Measurements from ENCODE around the gene ADAMTS17. TPM values are rescaled to one million over a fixed set of nuclear protein-coding genes. Genes with fewer than 3 reads are reported as not detected.

Gene ADAMTS17
- total RNA-seq, 6 experiments from 2014 or later, result 14.6 to 34.7 (median 24.2) TPM

DNA sequence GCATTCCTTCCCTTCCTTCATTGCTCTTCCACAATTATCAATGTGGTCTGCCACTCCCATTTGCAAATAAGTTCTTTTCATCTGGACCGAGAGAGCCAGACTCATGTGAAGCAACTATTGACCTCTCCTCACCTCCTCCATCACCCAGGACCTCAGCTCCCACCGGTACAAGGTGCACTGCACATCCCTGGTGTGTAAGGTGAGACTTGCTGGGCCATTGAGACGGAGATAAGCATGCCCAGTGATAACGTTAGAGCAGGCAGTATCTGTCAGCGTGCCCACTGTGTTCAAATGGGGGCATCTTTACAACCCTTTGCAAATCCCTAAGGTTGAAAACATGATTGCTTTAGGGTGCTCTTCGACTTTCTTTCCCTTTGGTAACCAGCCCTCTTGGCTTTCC, 154.8 kb downstream of the ADAMTS17 start:
- no peaks in the 10 kb centered on the region for H3K27me3 ChIP-seq
- DNase-seq (no peak), ATAC-seq (no peak)
- intact Hi-C loops (cut with DNase I), result no loop called here
- TF ChIP-seq, protein P1, sequence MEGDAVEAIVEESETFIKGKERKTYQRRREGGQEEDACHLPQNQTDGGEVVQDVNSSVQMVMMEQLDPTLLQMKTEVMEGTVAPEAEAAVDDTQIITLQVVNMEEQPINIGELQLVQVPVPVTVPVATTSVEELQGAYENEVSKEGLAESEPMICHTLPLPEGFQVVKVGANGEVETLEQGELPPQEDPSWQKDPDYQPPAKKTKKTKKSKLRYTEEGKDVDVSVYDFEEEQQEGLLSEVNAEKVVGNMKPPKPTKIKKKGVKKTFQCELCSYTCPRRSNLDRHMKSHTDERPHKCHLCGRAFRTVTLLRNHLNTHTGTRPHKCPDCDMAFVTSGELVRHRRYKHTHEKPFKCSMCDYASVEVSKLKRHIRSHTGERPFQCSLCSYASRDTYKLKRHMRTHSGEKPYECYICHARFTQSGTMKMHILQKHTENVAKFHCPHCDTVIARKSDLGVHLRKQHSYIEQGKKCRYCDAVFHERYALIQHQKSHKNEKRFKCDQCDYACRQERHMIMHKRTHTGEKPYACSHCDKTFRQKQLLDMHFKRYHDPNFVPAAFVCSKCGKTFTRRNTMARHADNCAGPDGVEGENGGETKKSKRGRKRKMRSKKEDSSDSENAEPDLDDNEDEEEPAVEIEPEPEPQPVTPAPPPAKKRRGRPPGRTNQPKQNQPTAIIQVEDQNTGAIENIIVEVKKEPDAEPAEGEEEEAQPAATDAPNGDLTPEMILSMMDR (IDR thresholded peaks at IDR 0.05), result no peak
- TF ChIP-seq POLR2A (IDR thresholded peaks at IDR 0.05), result no peak
- H3K27ac ChIP-seq, result no peak overlapping the region
- H3K36me3 ChIP-seq, result no peaks in the 10 kb centered on the region
- no peak overlapping the region for H3K4me3 ChIP-seq
- H3K9me3 ChIP-seq, result no peaks in the 10 kb centered on the region
- WGBS (ENCODE audit: insufficient coverage, low coverage, low lambda C conversion rate, missing lambda C conversion rate), result 69% methylated on average over 4 of the region's 6 CpGs
- H3K4me1 ChIP-seq, result no peaks in the 10 kb centered on the region

GRCh38 chr15:100186366-100186765, 155.4 kb downstream of the ADAMTS17 start:
- TF ChIP-seq, protein P1 (IDR thresholded peaks at IDR 0.05), result no peak
- no peak for TF ChIP-seq POLR2A (IDR thresholded peaks at IDR 0.05)
- H3K4me1 ChIP-seq, result no peaks in the 10 kb centered on the region
- intact Hi-C loops (cut with DNase I), result no loop called here
- no peak for DNase-seq
- no peaks in the 10 kb centered on the region for H3K9me3 ChIP-seq
- no peak overlapping the region for H3K27ac ChIP-seq
- H3K36me3 ChIP-seq, result no peaks in the 10 kb centered on the region
- H3K4me3 ChIP-seq, result no peak overlapping the region
- WGBS (ENCODE audit: insufficient coverage, low coverage, low lambda C conversion rate, missing lambda C conversion rate), result no CpG with 5 or more reads among the region's 5 CpGs
- ATAC-seq, result no peak
- H3K27me3 ChIP-seq, result no peaks in the 10 kb centered on the region

DNA sequence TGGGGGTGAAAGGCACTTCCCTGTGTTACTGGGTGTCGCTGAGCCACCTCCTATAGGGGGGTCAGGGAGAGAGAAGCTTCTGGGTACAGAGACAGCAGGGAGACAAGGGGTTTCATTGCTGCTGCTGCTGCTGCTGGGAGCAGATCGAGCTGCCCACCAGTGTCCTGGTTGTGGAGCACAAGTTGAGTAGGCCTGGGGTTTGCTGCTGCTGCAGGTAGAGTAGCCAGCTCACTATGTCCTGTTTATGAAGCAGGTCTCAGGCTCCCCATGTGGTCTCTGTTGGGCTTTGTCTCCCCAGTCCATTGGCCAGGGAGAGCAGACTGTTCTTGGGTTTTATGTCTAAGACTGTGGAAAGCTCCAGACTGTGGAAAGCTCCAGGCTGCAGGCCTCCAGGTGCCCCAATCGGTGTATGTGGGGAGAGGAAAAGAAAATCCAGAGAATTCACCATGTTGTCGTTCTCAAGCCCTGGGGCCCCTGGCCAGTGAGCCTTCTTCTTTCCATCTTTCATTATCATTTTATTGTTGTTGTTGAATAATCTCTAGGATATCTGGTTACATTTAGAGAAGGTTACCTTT, 157.8 kb downstream of the ADAMTS17 start:
- H3K36me3 ChIP-seq, result no peaks in the 10 kb centered on the region
- DNase-seq (no peak), ATAC-seq (peak in 1 of 4 donors; percentile 25)
- no peak for TF ChIP-seq POLR2A (IDR thresholded peaks at IDR 0.05)
- TF ChIP-seq, protein P1 (IDR thresholded peaks at IDR 0.05), result no peak
- H3K4me1 ChIP-seq, result no peaks in the 10 kb centered on the region
- intact Hi-C loops (cut with DNase I), result no loop called here
- no peak overlapping the region for H3K4me3 ChIP-seq
- H3K27ac ChIP-seq, result no peak overlapping the region
- no peaks in the 10 kb centered on the region for H3K27me3 ChIP-seq
- no peaks in the 10 kb centered on the region for H3K9me3 ChIP-seq
- 100% methylated on average over 2 of the region's 4 CpGs for WGBS (ENCODE audit: insufficient coverage, low coverage, low lambda C conversion rate, missing lambda C conversion rate)

DNA sequence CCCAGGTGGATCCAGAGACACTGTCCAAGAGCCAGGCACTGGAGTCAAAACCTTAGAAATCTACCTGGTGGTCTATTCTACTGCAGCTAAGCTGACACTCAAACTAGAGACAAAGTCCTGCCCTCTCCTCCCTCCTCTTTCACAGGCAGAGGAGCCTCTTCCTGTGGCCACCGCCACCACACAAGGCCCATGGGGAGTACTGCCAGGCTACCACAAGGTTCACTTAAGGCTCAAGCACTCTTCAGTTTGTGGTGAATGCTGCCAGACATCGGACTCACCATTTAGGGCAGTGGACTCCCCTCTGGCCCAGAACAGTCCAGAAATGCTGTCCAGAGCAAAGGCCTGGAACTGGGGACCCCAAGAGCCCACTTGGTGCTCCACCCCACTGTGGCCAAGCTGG, 160.9 kb downstream of the ADAMTS17 start:
- no CpG with 5 or more reads among the region's 2 CpGs for WGBS (ENCODE audit: insufficient coverage, low coverage, low lambda C conversion rate, missing lambda C conversion rate)
- DNase-seq (no peak), ATAC-seq (no peak)
- H3K9me3 ChIP-seq, result no peaks in the 10 kb centered on the region
- H3K4me1 ChIP-seq, result no peaks in the 10 kb centered on the region
- no peak overlapping the region for H3K27ac ChIP-seq
- intact Hi-C loops (cut with DNase I), result no loop called here
- no peak for TF ChIP-seq POLR2A (IDR thresholded peaks at IDR 0.05)
- TF ChIP-seq, protein P1 (IDR thresholded peaks at IDR 0.05), result no peak
- no peaks in the 10 kb centered on the region for H3K36me3 ChIP-seq
- H3K4me3 ChIP-seq, result no peak overlapping the region
- H3K27me3 ChIP-seq, result no peaks in the 10 kb centered on the region

Measured in right lobe of liver (tissue), 6 donors.